Fibroblast of mammary gland (primary cell): ENCODE data around the gene IP6K1.
A peak's percentile ranks its signal among the peaks of the same experiment; 100 is the strongest.
"Not testable (repeated sequence)": the region's sequence is repeated elsewhere in the genome, so short reads cannot be mapped to it uniquely, and the experiment has no call there.

Source experiments
- DNase-seq: peaks from one replicate; pipeline ENCODE4 v3.0.0-alpha.2; 2010; ENCODE audit warnings: low read depth
- H3K4me3 ChIP-seq: 2 replicates; pipeline ENCODE4 v1.5.1; 2011; ENCODE audit warnings: low read depth, mild to moderate bottlenecking, low read length, moderate library complexity; ENCODE audit not compliant: control insufficient read depth
- CTCF ChIP-seq: conservative IDR thresholded peaks from 2 replicates; pipeline ENCODE4 v1.5.1; 2011; ENCODE audit warnings: low read depth, low read length, inconsistent platforms; ENCODE audit not compliant: control insufficient read depth, insufficient read depth

Gene IP6K1

GRCh38 chr3:49689046-49689907 is 97.1 kb downstream of the IP6K1 start, which contains the start of the genes MST1 and RNF123:
TSS of gene MST1 (minus strand) at chr3:49689474. CDS start at chr3:49688691, 783 bp downstream.
TSS of gene RNF123 (plus strand) at chr3:49689557. CDS start at chr3:49691166, 1,609 bp downstream.
- H3K4me3 ChIP-seq: peak within 1 kb of the TSS; percentile 90
- TF ChIP-seq CTCF: no peak
- peak; percentile 84 for DNase-seq

- not testable (repeated sequence) for DNase-seq
- peak overlapping the region; percentile 90 for H3K4me3 ChIP-seq
Observed at GRCh38 chr3:49688338-49689045, 97.8 kb downstream of the IP6K1 start.

- DNase-seq, H3K4me3 ChIP-seq: not testable (repeated sequence)
Observed at GRCh38 chr3:49687424-49687795, 98.9 kb downstream of the IP6K1 start.

- peak overlapping the region; percentile 25 for H3K4me3 ChIP-seq
- DNase-seq: peak; percentile 46
Observed at GRCh38 chr3:49686769-49687423, 99.4 kb downstream of the IP6K1 start.

GRCh38 chr3:49686346-49686745 is 100.0 kb downstream of the IP6K1 start:
- peak overlapping the region; percentile 25 for H3K4me3 ChIP-seq
- not testable (repeated sequence) for DNase-seq

- not testable (repeated sequence) for DNase-seq
Observed at GRCh38 chr3:49685846-49686245, 100.5 kb downstream of the IP6K1 start.

GRCh38 chr3:49685103-49685502 is 101.2 kb downstream of the IP6K1 start:
- H3K4me3 ChIP-seq, DNase-seq: not testable (repeated sequence)

More at GRCh38 chr3:49685846-49686245, 100.5 kb downstream of the IP6K1 start:
- H3K4me3 ChIP-seq: not testable (repeated sequence)

- DNase-seq, H3K4me3 ChIP-seq: not testable (repeated sequence)
Observed at GRCh38 chr3:49684453-49684852, 101.9 kb downstream of the IP6K1 start.

- DNase-seq: no peak
- H3K4me3 ChIP-seq: no peak overlapping the region
- no peak for TF ChIP-seq CTCF
Observed at GRCh38 chr3:49683162-49683561, 103.2 kb downstream of the IP6K1 start.

GRCh38 chr3:49681543-49681942 is 104.8 kb downstream of the IP6K1 start:
- H3K4me3 ChIP-seq: no peak overlapping the region
- TF ChIP-seq CTCF: no peak
- no peak for DNase-seq
